HG02852 (cell line): ENCODE data around the gene DAPK2.
A peak's percentile ranks its signal among the peaks of the same experiment; 100 is the strongest.
"Not testable (repeated sequence)": the region's sequence is repeated elsewhere in the genome, so short reads cannot be mapped to it uniquely, and the experiment has no call there.

Experiments
- ATAC-seq: cut with Tn5 transposase; IDR thresholded peaks from one replicate; pipeline ENCODE4 v1.9.1; 2021; ENCODE audit warnings: mild to moderate bottlenecking, moderate library complexity; ENCODE audit not compliant: unreplicated experiment

DAPK2 gene

GRCh38 chr15:64058279-64058678 is 12.0 kb upstream of the DAPK2 start:
- no peak for ATAC-seq

GRCh38 chr15:64053674-64054073 is 7.4 kb upstream of the DAPK2 start:
- ATAC-seq, result not testable (repeated sequence)

DNA sequence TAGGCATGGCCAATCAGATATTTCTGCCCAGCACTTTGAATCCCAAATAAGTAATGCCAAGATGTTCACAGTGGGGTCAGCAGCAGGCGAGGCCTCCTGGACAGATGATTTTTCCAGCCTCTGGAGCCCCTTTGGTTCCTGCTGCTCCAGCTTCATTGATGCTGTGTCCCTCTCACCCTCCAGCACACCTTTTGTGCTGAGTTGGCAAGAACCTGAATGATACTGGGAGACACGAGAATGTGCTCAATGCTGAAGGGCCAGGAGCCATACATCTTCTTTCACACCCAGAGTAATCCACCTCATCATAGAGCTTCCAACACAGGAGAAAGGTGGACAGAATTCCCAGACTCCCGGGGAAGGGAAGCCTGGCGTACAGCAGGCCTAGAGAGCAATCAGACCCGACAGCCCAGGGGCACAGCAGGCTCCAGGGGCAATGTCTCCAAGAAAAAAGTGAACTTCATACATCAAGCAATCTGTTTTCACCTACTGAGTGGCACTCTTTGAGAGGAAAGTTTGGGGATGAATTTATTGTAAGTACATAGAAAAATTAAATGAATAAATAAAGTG is 6.7 kb upstream of the DAPK2 start:
- no peak for ATAC-seq

DNA sequence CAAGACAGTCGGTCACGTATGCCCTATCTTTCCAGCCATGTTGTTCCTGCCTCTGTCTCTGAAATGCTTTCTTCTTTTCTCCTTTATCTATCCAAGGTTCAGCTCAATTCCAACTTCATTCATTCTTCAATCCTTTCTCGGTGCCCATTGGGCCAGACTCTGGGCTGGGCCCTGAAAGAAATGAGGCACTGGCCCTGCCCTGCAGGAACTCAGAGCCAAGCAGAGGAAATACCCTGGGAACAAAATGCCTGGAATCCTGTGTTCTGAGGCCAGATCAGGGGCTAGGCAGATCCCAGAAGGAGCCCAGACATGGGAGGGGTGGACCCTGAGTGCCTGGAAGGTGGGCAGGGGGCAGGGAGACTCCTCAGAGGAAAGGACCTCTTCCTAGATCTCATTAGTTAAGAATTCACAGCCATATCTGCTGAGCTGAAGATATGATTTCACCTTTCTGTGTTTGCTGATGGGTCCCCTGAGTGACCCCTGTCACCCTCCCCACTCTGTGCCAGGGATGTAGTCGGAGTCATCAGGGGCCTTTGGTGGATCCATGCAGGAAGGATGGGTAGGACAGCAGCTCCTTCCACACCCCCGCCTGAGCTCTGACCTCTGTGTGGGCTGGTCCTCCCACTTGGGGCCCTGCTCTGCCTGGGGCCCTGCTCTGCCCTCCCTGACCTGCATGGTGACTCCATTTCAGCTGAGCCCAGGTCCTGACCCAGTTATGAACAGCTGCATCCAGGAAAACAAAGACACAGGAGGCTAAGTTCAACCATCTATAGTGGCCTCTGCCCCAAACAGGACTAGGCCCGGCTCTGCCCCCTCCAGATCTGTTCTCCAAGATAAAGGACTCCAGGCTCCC is 5.3 kb upstream of the DAPK2 start:
- no peak for ATAC-seq

GRCh38 chr15:64051093-64051402 is 4.8 kb upstream of the DAPK2 start:
- no peak for ATAC-seq

GRCh38 chr15:64050281-64051092 is 4.2 kb upstream of the DAPK2 start:
- ATAC-seq, result no peak

DNA sequence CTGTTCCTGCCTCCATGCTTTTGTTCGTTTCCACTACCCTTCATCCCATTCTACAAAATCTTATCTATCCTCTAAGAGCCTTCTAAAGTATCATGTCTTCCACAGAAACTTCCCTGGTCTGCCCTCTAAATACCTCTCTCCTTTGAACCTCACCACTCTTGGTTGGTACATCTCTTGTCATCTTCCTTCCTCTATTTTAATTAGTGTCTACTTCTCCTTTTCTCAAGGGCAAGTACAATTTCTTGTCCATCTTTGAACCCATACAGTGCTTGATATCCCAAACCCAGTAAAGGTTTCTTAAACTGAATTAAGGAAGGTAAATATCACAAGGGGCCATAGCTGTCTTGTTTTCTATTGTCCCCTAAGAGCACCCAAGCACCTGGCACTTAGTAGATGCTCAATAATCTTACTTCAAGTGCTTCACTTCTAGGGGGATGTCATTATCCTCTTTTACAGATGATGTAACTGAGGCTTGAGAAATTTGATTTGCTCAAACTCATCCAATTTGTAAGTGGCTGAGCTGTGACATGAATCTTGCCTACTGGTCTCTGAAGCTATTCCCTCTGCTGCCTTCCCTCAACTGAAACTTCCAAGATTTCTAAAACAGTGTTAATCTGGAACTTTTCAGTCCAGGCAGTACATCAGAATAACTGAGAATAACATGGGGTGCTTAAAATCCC is 2.6 kb upstream of the DAPK2 start:
- no peak for ATAC-seq

- ATAC-seq, result peak; percentile 18
Observed at GRCh38 chr15:64045774-64046420, 388 bp downstream of the DAPK2 start.

DNA sequence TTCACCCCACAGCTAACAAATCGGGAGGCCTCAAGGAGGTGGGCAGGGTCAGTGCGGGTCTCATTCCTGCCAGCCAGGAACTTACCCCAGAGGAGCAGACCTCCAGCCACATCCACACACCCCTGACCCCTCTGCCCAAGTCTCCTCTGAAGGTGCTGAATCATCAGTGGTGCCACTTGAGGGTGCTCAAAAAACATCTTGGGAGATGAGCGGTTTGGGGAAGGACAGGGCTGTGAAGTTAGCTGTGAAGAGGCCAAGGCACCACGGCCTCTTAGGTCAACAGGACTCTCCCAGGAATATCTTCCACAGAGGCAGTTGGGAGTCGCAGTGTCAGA is 1.2 kb downstream of the DAPK2 start:
- no peak for ATAC-seq

DNA sequence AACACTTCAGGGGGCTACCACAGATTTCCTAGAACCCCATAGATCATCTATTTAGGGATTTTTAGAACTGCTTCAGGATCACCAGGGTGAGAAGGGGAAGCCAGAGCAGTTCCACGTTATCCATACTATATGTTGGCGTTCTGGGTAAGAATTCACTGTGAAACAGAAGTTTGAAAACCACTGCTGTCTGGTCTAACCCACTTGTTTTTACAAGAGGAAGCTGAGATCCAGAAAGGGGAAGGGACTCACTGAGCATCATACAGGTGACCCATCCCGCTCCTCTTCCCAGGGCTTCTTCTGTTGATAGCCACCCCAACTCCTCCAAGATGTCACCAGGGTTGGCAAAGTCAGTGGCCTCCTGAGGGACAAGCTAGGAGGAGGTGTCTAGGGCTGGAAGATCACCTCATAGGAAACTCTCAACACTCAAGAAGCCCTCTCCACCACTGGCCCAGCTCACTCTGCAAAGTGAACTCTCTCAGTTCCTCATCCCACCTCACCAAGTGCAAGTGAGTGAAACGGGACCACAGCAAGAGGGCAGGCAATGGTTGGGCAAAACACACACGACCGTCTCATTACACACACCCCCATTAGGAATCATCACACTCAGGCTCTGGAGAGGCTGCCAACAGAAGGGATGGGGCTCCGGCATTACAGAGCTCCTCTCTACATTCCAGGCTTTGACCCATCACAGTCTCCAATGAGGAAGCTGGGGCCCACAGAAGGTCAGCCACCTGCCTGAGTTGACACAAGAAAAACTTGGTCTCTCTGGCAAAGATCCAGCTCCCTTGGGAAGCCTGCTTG is 1.8 kb downstream of the DAPK2 start:
- peak; percentile 59 for ATAC-seq

- ATAC-seq, result no peak
Observed at GRCh38 chr15:64038878-64039610, 7.2 kb downstream of the DAPK2 start.

DNA sequence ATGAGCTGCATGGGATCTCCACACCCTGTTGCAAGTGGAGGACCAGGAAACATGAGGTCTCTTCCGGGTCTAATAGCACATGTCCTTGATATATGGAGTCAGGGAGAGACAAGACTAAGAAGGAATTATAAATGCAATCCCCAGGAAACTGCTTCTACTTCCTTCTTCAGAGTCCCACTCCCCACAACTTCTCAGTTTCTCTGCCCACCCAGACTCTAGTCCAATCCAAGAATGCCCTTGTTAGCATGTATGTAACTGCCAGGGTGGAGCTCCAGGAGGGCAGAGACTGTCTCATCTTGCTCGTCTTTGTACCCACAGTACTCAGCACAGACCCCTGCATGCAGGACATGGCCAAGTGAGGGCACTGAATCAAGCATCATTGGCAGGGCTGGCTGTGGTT is 8.3 kb downstream of the DAPK2 start:
- no peak for ATAC-seq

DNA sequence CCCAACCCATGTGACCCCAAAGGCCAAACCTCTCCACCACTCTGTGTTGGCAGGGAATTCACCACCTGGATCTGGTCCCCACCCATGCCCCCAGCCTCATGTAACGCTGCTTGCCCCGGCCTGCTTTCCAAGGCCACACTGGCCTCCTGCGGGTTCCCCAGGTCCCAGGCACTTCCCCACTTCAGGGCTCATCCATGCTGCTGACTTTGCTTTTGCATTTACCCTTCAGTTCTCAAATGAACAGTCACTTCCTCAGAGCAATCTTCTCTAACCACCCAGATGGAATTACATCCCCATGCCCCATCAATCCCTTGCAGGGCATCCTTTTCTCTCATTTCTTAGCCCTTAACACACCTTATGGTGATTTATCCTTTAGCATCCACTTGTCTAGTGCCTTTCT is 9.2 kb downstream of the DAPK2 start:
- ATAC-seq, result no peak

GRCh38 chr15:64035525-64035924 is 10.8 kb downstream of the DAPK2 start:
- ATAC-seq, result no peak

GRCh38 chr15:64034519-64034918 is 11.8 kb downstream of the DAPK2 start:
- ATAC-seq, result no peak

DNA sequence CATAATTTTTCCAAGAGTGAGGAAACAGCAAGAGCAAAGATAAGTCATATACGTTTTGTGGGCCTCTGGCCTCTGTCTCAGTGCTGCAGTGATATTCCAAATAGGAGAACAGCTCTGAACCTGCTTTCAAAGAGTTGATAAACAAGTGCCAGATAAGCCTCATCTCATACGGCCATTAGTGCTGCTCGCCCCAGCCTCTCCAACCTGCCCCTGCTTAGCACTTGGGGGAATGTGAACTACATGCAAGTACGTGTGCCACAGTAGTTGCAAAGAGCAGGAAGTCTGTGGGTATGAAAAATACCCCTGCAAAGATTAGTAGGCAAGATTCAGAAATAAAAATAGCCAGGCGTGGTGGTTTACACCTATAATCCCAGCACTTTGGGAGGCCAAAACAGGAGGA is 14.0 kb downstream of the DAPK2 start:
- no peak for ATAC-seq

GRCh38 chr15:64030123-64030522 is 16.2 kb downstream of the DAPK2 start:
- no peak for ATAC-seq

- ATAC-seq, result no peak
Observed at GRCh38 chr15:64029633-64030032, 16.7 kb downstream of the DAPK2 start.

DNA sequence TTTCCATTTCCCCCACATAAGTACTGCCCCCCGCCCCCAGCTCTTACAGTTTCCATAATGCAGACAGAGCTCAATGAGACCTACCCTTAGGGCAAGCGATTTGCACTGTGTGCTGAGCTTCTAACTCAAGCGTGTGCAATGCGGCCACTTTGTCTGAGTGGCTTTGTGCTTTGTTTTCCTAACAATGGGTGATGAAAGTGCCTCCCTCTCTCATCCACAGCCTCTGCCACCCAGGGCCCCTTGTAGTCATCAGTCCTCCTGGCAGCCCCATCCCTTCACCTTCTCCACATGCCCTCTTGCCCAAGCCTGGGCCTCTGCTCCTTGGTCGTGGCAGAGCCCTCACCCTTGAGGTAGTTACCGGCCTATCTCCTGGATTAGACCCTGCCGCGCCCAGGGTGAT is 17.2 kb downstream of the DAPK2 start:
- ATAC-seq, result no peak

DNA sequence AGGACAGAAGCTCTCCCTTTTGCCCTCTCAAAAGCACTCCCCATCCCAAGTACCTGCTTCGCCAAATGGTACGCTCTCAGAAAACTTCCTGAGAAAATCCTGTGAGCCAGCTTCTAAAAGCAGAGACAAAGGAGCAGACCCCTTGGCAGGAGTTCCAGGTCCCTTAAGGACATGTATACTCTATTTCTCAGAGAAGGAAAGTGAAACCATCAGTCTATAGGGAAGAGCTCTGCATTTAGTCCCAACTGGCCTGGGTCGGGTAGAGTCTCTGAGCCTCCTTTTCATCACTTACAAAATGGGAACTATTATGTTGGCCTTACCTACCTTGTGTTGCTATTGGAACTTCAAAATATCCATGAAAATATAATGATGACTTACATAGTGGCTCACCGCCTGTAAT is 19.7 kb downstream of the DAPK2 start:
- ATAC-seq, result no peak
